HG03108 (cell line): ENCODE results near the gene IL17RA.

Experiments used
- ATAC-seq: cut with Tn5 transposase; IDR thresholded peaks from one replicate; pipeline ENCODE4 v1.9.1; 2021; ENCODE audit warnings: moderate library complexity; ENCODE audit not compliant: unreplicated experiment

The IL17RA gene

DNA sequence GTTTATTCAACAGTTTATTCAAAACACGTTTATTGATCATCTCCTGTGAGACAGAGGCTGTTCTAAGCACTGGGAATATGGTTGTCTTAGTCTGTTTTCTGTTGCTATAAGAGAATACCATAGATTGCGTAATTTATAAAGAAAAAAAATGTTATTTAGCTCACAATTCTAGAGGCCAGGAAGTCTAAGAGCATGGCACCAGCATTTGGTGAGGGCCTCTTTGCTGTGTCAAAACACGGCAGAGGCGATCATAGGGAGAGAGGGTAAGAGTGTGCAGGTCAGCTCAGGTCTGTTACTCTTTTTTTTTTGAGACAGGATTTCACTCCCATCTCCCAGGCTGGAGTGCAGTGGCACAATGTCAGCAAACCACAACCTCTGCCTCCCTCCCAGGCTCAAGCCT lies 5.2 kb upstream of the IL17RA start:
- ATAC-seq = no peak

DNA sequence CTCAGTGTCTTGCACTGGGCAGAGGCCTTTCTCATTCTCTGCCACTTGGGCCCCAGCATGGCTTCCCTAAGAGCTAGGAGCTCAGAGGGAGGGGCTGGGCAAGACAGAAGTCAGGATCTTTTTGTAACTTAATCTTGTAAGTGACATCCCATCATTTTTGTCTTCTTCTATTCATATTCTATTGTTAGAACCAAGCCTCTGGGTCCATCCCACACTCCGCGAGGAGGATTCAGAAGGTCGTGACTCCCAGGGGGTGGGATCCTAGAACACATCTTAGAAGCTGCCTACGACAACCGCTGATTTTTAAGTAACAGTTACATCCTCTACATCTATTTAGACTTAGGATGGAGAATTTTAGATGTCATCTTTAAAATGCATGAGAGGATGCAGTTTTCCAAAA lies 1.5 kb upstream of the IL17RA start:
- ATAC-seq = no peak

DNA sequence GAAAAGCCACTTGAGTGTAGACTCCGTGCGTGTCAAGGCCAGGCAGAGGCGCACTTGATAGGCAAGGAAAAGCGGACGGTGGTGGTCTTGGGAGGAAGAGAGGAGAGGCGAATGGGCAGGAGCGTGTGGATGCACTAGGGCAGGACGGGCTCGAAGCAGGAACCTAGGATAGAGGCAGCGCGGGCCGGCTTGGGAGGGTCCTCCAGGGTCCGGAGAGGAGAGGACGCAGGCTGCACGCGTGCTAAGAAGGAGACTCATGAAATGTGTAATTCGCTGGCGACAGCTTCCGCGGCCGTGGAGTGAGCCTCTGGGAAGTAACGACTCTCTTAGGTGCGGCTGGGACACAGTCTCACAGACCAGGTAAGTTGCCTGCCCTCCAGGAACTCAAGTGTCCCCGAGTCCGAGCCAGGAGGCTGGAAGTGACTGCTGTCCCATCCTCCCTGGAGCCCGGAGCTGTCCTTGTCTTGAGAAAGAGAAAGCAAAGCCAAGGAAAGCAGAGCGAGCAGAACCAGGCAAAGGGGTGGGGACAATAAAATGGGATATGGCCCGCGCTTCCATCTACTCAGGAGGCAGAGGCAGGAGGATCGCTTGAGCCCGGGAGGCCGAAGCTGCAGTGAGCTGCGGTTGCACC lies 874 bp upstream of the IL17RA start:
- no peak for ATAC-seq

DNA sequence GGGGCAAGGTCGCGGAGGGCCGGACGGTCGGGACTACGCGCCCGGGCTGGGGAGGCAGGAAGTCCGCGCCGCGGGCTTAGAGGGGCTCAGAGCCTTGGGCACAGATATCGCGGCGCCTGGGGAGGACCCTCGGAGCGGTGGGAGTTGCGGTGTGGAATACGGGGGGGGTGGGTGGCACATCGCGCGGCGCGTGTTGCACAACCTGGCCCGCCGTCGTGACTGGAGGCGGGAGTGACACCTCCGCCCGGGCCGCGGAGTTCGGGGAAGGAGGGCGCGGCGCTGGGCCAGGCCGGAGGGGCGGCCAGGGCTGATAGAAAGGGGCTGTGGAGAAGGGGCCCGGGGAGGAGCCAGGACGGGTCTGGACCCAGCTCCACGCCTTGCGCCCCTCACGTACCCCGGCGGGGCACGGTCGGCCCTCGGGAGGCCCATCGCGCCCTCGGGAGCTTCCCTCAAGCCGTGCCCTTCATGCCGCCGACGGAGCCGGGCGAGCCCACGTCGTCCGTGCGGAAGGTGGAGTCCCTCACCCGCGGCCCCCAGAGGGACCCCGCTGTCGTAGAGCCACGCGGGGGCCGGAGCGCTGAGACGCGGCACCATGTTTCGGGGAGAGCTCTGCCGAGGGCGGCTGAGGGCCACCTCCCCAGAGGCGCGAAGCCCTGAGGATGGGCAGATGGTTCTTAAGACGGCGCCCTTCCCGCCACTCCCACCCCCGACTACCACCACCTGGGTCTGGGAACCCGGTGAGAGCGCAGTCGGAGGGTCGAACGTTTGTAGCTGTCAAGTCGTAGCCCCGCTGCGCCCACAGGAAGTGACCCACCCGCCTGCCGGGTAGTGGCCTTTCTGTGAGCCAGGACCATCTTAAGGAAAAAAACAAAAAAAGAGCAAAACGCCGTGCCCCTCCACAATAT lies 729 bp downstream of the IL17RA start:
- no peak for ATAC-seq

DNA sequence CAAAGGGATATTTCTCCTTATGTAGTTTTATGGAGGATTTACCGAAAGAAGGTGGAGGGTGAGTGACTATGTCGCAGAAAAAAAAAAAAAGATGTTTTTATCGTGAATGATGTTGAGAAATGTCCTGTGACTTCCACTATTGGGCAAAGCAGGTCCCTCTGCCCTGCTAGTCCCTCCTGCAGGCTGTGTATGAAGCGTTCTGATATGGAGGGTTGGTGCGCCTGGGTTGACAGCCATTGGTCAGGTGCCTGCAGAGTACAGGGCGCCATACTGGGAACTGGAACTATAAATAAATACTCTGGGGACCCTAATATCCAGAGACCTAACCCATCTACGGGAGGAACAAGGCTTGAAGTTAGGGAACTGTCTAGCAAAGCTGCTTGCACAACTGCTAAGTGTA lies 1.5 kb downstream of the IL17RA start:
- ATAC-seq = no peak

DNA sequence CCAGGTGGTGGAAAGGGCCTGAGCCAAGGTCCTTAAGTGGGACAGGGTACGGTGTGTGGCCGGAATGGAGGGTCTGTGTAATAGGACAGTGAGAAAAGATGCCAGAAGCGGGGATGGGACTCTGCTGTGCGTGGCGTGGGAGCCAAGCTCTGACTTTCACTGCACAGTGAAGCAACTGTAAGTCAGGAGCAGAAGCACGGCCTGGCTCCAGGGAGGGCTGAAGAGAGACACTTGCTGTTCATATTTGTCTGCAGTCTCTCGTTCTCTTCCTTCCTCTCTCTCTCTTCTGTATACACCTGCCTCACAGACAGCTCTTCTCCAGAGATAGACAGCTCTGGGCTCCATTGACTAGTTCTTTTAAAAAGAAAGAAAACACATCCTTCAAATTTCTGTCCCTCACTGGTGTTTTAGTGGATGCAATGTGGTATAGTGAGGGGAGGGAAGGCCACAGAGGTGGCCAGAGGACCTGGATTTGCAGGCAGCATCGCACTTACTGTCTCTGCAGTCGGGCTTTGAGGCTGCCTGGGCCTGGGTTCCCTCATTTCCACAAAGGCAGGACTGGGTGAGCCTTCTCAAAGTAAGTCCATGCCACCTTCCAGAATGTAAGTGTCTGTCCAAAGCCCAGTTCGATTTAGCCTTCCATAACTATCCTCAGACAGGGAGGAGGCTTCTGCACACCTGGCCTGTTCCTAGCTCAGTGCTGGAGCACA lies 2.1 kb downstream of the IL17RA start:
- no peak for ATAC-seq

DNA sequence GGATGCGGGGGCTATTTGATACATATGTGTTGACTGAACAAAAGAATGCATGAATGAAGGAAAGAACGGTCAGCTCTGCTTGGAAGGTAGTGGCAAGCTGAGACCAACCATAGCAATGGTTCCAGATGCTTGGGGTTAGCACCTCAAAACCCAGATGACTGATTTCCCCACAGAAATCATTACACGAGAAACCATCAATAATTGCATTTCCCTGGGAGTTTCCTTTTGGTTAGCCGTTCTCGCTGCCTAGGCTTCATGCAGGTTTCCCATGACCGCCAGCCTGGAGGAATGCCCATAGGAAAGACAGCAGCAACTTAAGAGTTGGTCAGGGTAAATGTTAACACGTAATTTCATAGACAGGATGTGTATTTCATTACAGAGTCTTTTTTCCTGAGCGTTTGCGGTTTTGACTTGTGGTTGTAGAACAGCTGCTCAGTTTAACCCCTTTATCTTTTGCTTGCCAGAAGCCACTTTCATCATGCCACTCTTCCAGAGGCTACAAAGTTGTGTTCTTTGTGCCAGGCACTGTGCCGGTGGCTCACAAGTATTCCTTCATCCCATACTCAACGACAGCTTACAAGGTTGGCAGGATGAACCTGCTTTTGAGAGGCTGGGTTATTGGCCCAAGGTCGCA lies 2.8 kb downstream of the IL17RA start:
- ATAC-seq = peak; percentile 34

DNA sequence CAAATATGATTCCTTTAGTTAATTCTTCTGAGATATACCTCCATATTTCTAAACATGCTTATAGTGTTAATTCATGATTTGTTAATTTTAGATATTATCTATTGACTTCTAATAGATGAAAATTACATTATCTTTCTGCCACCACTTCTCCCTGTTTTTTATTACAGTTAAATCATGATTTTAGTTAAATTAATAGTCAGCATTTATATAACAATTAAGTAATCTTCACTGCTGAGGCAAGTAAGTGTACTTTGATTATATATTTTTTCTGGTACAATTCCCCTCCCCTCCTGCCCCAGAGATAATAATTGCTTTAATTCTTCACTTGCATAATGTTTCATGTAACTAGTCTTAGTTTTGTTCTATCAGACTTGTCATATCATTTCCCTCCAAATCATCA lies 5.8 kb downstream of the IL17RA start:
- ATAC-seq = no peak

DNA sequence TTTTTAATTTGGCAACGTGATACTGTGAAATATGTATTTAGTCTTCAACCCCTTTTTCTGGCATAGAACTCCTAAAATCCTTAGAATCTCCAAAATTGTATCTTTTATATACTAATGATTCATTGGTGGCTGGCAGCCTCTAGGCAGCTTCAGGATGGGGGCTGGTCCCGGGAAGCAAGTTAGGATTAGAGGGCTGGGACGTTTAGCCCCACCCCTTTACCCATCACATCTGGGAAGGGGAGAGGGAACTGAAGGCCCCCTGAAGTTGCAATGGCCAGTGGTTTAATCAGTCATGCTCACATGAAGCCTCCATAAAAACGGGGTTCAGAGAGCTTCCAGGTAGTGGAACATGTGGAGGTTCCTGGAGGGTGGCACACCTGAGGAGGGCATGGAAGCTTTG lies 7.1 kb downstream of the IL17RA start:
- no peak for ATAC-seq

DNA sequence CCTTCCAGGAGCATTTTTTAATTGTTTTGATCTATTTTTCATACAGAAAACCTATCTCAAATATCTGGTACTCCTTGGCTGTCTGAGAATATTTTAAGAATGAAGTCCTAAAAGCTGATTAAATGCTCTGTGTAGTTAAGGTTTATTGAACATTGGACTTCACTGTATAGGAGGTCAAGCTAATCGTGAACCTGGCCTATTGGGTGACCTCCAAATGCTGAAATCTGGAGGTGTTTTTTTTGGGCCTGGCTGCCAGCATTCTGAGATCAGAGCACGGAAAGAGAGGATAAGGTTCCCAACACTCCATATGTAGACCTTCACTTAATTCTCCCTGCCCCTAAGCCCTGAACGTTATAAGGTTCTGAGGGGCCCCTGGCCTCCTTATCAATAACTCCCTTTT lies 8.3 kb downstream of the IL17RA start:
- ATAC-seq = no peak

DNA sequence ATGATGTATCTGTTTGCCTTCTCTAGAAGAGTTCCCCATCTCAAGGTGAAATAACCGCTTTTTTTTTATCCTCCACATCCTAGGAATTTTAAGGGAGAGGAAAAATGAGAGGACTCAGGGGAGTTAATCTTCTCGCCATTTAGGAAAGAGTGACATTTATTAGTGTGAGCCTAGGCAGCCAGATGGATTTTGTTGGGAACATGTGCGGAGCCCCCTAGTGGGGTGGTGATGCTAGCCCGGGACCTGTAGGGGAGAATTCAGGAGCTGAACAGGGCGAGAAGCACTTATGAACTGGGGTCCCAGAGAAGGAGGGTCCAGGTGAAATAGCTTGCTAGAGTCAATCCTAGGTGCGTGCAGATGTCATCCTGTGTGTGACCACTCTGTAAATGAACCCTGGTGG lies 10.7 kb downstream of the IL17RA start:
- ATAC-seq = no peak

DNA sequence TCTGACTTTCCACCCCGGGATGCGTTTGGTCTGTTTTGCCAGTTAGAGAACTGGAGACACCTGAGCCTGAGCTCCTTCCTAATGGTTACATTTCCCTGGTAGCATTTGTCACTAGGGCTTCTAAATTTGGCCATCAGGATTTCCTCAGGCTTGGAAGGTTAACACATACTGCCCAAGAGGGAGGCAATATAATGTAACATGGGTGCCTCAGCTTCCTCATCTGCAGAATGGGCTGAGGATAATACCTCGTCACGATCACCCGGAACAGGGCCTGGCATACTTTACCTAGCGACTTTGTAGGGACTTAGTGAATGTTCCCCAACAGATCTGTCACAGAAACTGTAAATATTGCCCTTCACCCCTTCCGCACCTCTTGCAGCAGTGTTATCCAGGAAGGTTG lies 11.3 kb downstream of the IL17RA start:
- ATAC-seq = no peak

DNA sequence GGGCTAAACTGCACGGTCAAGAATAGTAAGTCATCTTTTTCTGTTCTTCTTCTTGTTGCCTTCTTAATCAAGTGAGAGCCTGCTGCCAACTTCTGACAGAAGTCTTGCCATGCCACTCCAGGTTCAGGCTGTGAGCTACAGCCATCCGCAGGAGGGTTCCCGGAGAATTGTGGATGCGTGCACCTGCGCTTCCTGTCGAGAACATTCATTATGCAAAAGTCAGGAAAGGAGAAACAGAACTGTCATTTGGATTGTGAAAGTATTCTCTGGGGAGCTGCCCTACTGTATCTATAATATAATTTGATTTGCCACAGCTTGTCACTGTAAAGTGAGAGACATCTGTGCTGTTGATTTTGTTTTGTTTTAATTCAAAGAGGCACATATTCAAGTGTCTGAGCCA lies 12.3 kb downstream of the IL17RA start:
- ATAC-seq = no peak

DNA sequence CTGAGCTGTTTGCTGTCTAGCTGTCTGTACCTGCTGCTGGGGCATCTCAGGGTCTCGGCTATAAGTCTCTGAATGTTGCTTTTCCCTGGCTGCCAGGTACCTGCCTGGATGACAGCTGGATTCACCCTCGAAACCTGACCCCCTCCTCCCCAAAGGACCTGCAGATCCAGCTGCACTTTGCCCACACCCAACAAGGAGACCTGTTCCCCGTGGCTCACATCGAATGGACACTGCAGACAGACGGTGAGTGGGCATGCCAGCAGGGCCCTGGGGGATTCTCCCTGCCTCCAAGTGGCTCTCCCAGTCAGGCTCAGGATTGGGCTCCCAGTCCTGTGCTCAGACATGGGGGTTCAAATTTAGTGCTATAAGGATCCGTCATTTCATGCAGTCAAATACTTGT lies 12.9 kb downstream of the IL17RA start:
- ATAC-seq = no peak

DNA sequence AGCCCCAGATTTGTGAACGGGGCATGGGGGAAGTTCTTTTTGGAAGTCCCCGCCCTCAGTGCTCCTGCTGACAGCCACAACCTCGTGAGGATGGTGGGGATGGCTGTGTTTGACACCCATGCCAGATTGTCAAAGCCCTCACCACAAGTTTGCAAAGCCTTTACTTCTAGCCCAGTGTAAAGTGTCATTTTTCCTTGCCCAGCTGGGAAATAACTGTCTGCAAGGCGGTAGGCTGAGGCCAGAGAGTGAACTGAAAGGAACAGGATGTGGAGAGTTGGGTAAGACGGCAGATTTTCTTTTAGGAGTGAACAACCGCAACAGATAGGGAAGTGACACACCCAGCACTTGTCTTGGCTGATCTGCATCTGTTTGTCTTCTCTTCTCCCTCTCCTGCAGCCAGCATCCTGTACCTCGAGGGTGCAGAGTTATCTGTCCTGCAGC lies 13.6 kb downstream of the IL17RA start:
- no peak for ATAC-seq

DNA sequence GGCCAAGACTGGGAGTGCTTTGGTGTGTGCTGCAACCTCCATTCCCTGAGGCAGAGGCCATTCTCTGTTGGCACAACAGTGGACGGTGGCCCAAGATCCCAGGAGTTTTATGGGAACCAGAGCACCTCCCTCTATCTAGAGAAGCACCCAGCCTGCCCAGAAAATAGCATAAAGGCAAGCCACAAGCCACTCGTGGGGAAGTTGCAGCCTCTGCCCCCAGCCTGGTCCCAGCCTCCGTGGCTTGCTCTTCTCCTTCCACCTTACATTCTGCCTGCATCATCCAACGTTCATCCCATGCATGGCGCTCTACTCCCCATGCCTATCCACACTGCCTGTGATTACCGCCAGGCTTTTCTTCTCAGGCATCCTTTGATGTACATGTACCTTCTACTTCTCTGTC lies 15.8 kb downstream of the IL17RA start:
- ATAC-seq = no peak

DNA sequence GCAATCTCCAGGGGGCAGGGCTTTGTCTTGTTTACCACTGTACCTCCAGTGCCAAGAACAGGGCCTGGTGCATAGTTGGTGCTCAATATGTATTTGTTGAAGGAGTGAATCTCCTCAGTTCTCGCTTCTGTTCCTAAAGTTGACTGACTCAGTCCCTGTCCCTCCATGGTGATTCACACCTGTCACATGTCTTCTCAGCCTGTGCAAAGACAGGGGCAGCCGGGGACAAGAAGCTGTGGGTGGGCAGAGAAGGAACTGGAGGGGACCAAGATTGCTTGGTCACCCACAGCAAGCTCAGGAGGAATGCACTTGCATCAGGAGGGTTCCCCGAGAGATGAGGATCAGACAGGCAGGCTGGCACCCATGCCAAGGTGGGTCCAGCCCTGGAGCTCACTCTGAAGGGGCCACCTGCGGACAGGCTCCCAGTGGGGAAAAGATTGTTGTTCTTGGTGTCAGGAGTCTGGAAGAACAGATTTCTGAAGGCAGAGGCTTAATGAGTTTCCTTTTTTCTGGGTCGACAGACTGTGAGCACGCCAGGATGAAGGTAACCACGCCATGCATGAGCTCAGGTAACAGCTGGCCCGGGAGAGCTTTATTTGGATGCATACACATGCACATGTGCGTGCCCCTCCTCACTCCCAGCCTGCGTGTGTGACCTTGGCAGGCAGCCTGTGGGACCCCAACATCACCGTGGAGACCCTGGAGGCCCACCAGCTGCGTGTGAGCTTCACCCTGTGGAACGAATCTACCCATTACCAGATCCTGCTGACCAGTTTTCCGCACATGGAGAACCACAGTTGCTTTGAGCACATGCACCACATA lies 16.9 kb downstream of the IL17RA start:
- ATAC-seq = no peak

DNA sequence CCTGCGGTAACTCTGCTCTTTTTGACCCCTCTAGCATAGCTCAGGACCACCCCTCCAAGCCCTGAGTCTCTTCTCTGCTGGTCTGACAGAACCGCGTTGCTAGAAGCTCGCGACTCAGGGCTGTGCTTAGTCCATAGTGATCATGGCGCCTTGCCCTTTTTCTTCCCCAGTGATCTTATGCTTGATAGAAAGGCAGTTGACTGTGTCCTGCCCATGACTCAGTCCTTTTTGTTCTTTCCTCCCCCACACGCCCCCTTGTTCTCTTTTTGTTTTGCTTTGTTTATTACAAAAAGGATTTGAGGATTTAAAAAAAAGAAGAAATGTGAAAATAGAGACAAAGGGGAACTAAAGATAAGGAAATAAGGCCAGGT lies 17.5 kb downstream of the IL17RA start:
- ATAC-seq = no peak

DNA sequence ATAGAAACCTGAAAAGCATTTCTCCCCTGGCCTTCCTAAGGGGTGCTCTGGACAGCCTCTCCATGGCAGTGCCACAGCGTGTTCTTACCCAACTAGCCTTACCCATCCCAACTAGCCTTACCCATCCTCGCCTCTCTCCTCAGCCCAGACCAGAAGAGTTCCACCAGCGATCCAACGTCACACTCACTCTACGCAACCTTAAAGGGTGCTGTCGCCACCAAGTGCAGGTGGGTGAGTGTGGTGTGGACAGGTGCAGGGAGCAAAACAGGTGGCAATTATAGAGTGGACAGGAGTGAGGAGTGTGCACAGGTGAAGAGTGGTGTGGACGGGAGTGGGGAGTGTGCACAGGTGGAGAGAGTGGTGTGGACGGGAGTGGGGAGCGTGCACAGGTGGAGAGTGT lies 18.6 kb downstream of the IL17RA start:
- ATAC-seq = no peak

DNA sequence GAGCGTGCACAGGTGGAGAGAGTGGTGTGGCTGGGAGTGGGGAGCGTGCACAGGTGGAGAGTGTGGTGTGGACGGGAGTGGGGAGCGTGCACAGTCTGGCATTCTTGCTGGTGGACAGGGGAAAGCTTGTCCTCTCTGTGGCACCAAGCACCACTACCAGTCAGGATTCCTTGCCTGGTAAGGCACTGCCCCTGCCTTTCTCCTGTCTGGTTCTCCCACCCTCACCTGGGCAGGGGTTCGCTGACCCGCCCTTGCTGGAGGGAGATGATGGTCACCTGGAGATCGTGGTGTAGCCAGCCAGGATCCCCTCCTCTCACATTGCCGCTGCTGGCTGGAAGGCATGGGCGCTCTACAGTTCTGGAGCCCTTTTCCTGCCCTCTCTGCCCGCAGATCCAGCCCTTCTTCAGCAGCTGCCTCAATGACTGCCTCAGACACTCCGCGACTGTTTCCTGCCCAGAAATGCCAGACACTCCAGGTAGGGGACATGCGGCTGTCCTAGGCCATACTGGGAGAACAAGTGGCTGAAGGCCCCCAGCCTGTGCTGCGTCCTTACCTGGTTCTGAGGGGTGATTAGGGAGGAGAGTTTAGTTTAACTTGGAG lies 19.6 kb downstream of the IL17RA start:
- ATAC-seq = no peak
